NCI-H446 treated with DMSO at 0.1 percent for 48 hours (cell line): ENCODE results near the gene STAP2.
"Not testable (repeated sequence)": the region's sequence is repeated elsewhere in the genome, so short reads cannot be mapped to it uniquely, and the experiment has no call there.

Experiments used
- DNase-seq: peaks from one replicate; lab custom pipeline; 2025; lab: John Stamatoyannopoulos, UW

STAP2 gene

GRCh38 chr19:4357921-4358326 lies 19.3 kb upstream of the STAP2 start:
- no peak for DNase-seq

- no peak for DNase-seq
These were observed 18.6 kb upstream of the STAP2 start for GRCh38 chr19:4357095-4357797.

GRCh38 chr19:4354897-4355296 lies 16.3 kb upstream of the STAP2 start:
- no peak for DNase-seq

GRCh38 chr19:4354282-4354681 lies 15.7 kb upstream of the STAP2 start:
- no peak for DNase-seq

GRCh38 chr19:4352701-4353121 lies 14.1 kb upstream of the STAP2 start:
- DNase-seq = peak; percentile 16

- no peak for DNase-seq
These were observed 12.1 kb upstream of the STAP2 start for GRCh38 chr19:4350726-4351125.

GRCh38 chr19:4350111-4350510 lies 11.5 kb upstream of the STAP2 start:
- DNase-seq = no peak

GRCh38 chr19:4349225-4349624 lies 10.6 kb upstream of the STAP2 start:
- not testable (repeated sequence) for DNase-seq

GRCh38 chr19:4347521-4347920 lies 8.9 kb upstream of the STAP2 start:
- DNase-seq = no peak

- no peak for DNase-seq
These were observed 7.4 kb upstream of the STAP2 start for GRCh38 chr19:4346020-4346383.

GRCh38 chr19:4345342-4346019 lies 6.9 kb upstream of the STAP2 start:
- no peak for DNase-seq

GRCh38 chr19:4343370-4344307 lies 5.0 kb upstream of the STAP2 start, which contains the start of gene MPND:
TSS of gene MPND (plus strand) at chr19:4343562. CDS start at chr19:4343594, 32 bp downstream.
- peak; percentile 63 for DNase-seq

- DNase-seq = peak; percentile 100
These were observed 4.2 kb upstream of the STAP2 start for GRCh38 chr19:4342615-4343369.

GRCh38 chr19:4342314-4342614 lies 3.6 kb upstream of the STAP2 start:
- no peak for DNase-seq

GRCh38 chr19:4337906-4338440 lies 654 bp downstream of the STAP2 start:
- DNase-seq = no peak

- no peak for DNase-seq
These were observed 3.6 kb downstream of the STAP2 start for GRCh38 chr19:4334929-4335570.

GRCh38 chr19:4329858-4330257 lies 8.8 kb downstream of the STAP2 start:
- no peak for DNase-seq

GRCh38 chr19:4328991-4329681 lies 9.5 kb downstream of the STAP2 start:
- DNase-seq = not testable (repeated sequence)

GRCh38 chr19:4328243-4328990 lies 10.2 kb downstream of the STAP2 start:
- peak; percentile 87 for DNase-seq

- no peak for DNase-seq
These were observed 10.8 kb downstream of the STAP2 start for GRCh38 chr19:4327877-4328242.
